ENCODE data around the gene TMTC2.

The TMTC2 gene

DNA sequence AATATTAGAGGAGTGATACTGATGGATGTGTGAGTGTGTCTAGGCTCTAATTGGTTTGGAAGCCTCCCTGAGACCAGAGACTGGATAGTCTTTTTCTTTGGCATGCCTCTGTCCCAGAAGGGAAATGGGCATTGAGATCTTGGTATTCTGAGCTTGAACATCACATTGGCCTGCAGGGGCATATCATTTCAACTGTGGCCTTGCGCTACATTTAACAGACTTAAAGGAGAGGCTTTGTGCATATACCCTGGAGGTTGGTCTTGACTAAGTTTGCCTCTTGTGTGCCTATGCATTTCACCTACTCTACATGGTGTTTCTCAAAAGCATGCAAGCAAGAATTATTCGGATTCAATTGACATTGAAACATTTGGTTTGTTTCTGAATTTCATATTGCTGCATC is 185.4 kb downstream of the TMTC2 start:
- no peaks in the 10 kb centered on the region for H3K27me3 ChIP-seq (replicated peaks)
- H3K4me3 ChIP-seq (ENCODE audit: low read depth, low read length), result no peak overlapping the region
- in situ Hi-C loops (cut with HindIII; ENCODE audit: low pct_ligation_motif_present, low sequenced_read_pairs), result no loop called here
- no peaks in the 10 kb centered on the region for H3K36me3 ChIP-seq (replicated peaks)
- TF ChIP-seq, protein P1, sequence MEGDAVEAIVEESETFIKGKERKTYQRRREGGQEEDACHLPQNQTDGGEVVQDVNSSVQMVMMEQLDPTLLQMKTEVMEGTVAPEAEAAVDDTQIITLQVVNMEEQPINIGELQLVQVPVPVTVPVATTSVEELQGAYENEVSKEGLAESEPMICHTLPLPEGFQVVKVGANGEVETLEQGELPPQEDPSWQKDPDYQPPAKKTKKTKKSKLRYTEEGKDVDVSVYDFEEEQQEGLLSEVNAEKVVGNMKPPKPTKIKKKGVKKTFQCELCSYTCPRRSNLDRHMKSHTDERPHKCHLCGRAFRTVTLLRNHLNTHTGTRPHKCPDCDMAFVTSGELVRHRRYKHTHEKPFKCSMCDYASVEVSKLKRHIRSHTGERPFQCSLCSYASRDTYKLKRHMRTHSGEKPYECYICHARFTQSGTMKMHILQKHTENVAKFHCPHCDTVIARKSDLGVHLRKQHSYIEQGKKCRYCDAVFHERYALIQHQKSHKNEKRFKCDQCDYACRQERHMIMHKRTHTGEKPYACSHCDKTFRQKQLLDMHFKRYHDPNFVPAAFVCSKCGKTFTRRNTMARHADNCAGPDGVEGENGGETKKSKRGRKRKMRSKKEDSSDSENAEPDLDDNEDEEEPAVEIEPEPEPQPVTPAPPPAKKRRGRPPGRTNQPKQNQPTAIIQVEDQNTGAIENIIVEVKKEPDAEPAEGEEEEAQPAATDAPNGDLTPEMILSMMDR (IDR thresholded peaks at IDR 0.05; ENCODE audit: low read depth, low read length, missing control alignments), result no peak
- no peak overlapping the region for H3K27ac ChIP-seq
- DNase-seq, result no peak

DNA sequence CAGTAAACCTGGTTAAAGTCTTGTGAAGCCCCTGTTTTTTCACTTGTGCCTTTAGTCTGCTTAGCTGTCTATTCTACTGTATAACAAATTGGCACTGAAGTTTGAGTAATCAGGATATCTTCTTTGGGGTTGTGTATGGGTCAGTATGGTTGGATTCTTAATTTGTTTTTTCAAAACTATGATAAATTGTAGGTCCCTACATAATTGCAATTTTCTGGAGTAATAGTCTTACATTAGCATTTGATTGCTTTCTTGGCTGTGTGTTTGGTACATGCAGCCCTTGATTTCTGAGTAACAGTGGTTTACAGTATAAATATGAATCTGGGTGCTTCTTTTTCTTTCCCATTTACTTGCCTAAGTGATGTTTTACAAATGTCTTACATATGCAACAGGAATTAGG is 186.6 kb downstream of the TMTC2 start:
- Histone ChIP-seq H3K36me3 (replicated peaks) (no peaks in the 10 kb centered on the region), H3K4me3 (ENCODE audit: low read depth, low read length) (no peak overlapping the region), H3K27ac (no peak overlapping the region), H3K27me3 (replicated peaks) (no peaks in the 10 kb centered on the region)
- in situ Hi-C loops (cut with HindIII; ENCODE audit: low pct_ligation_motif_present, low sequenced_read_pairs), result no loop called here
- no peak for DNase-seq
- TF ChIP-seq, protein P1 (IDR thresholded peaks at IDR 0.05; ENCODE audit: low read depth, low read length, missing control alignments), result no peak

DNA sequence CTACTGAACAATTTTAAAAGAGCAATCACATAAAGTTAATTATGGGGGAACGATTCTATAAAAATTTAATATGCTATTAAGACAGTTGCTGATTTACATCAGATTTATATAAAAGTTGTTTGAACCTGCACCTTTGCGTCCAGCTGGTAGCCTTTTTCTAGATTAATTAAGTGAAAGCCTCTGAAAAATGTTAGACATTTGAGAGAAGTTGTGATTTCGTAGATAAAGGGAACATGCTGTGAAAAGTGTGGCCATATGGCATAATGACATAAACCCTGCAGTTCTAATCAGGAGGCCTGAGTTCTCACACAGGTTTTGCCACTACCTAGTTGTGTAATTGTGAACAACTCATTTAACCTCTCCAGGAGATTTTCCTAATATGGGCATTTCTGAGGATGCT is 187.2 kb downstream of the TMTC2 start:
- H3K4me3 ChIP-seq (ENCODE audit: low read depth, low read length), result no peak overlapping the region
- TF ChIP-seq, protein P1 (IDR thresholded peaks at IDR 0.05; ENCODE audit: low read depth, low read length, missing control alignments), result no peak
- in situ Hi-C loops (cut with HindIII; ENCODE audit: low pct_ligation_motif_present, low sequenced_read_pairs), result no loop called here
- no peaks in the 10 kb centered on the region for H3K36me3 ChIP-seq (replicated peaks)
- no peak for DNase-seq
- no peaks in the 10 kb centered on the region for H3K27me3 ChIP-seq (replicated peaks)
- H3K27ac ChIP-seq, result no peak overlapping the region

DNA sequence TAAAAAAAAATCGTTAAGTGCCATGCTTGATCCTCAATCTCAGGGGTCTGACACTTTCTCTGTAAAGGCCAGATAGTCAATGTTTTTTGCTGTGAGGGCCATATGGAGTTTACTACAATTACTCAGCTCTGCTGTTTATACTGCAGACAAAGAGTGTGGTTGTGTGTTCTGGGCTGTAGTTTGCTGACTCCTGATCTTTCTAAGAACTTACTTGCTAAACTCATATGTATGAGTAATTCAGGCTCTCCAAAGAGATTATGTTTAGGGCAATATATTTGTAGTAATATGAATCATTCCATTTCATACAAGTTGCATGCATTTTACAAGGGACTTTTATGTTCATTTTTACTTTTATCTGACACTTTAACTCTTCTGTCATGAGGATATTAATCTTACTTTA is 188.2 kb downstream of the TMTC2 start:
- in situ Hi-C loops (cut with HindIII; ENCODE audit: low pct_ligation_motif_present, low sequenced_read_pairs), result no loop called here
- peak; percentile 70 for DNase-seq
- Histone ChIP-seq H3K36me3 (replicated peaks) (no peaks in the 10 kb centered on the region), H3K4me3 (ENCODE audit: low read depth, low read length) (no peak overlapping the region), H3K27ac (no peak overlapping the region), H3K27me3 (replicated peaks) (no peaks in the 10 kb centered on the region)
- TF ChIP-seq, protein P1 (IDR thresholded peaks at IDR 0.05; ENCODE audit: low read depth, low read length, missing control alignments), result no peak

DNA sequence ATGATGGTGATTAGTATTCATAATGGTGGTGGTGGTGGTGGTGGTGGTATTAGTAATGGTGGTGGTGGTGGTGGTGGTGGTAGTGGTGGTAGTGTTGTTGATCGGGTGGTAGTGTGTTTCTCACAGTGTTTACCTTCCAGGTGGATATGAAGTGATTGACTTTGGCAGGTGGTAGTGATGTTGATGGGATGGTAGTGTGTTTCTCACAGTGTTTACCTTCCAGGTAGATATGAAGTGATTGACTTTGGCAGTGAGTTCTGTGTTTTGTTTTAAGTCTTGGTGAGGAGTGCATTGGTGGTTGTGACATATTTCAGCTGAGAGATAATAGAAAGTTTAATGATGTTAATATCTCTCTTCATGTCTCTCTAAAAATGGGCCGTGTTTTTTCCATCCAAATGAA is 189.4 kb downstream of the TMTC2 start:
- in situ Hi-C loops (cut with HindIII; ENCODE audit: low pct_ligation_motif_present, low sequenced_read_pairs), result no loop called here
- Histone ChIP-seq H3K36me3 (replicated peaks) (no peaks in the 10 kb centered on the region), H3K27ac (no peak overlapping the region), H3K4me3 (ENCODE audit: low read depth, low read length) (no peak overlapping the region), H3K27me3 (replicated peaks) (no peaks in the 10 kb centered on the region)
- DNase-seq, result no peak
- TF ChIP-seq, protein P1 (IDR thresholded peaks at IDR 0.05; ENCODE audit: low read depth, low read length, missing control alignments), result no peak

DNA sequence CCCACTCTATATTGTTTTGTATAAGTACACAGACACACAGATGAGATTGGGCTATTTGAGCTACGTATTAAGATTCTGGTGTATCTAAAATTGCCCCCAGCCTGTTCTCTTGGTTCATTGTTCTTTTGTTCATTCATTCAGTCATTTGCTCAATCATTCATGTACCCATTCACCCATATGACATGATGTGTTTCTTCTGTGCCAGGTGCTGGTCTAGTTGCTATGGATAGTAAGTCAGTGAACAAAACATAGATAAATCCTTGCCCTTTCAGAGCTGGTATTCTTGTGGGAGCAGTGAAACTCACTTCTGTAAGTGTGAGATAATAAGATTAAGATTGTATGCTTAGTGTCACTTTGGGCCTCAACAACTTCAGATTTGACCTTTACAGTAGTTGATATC is 191.3 kb downstream of the TMTC2 start:
- no peak for DNase-seq

More for the DNA sequence above, 191.3 kb downstream of the TMTC2 start:
- Histone ChIP-seq H3K27me3 (replicated peaks) (no peaks in the 10 kb centered on the region), H3K27ac (no peak overlapping the region), H3K4me3 (ENCODE audit: low read depth, low read length) (no peak overlapping the region), H3K36me3 (replicated peaks) (no peaks in the 10 kb centered on the region)
- TF ChIP-seq, protein P1 (IDR thresholded peaks at IDR 0.05; ENCODE audit: low read depth, low read length, missing control alignments), result no peak
- in situ Hi-C loops (cut with HindIII; ENCODE audit: low pct_ligation_motif_present, low sequenced_read_pairs), result no loop called here
